Measurements from ENCODE around the gene TLL2.

TLL2 gene

GRCh38 chr10:96511044-96511945, 2.4 kb downstream of the TLL2 start:
- DNase-seq (ENCODE audit: insufficient read length, low spot score) (no peak), FAIRE-seq (peak; percentile 78)
- no peak for TF ChIP-seq SPI1 (IDR thresholded peaks at IDR 0.05; ENCODE audit: low read depth, low read length)
- TF ChIP-seq POLR2A (IDR thresholded peaks at IDR 0.05; ENCODE audit: low read depth, low read length), result no peak
- TF ChIP-seq PAX5 (IDR thresholded peaks at IDR 0.05; ENCODE audit: insufficient read depth, low read length, severe bottlenecking), result no peak
- TF ChIP-seq TAF1 (IDR thresholded peaks at IDR 0.05; ENCODE audit: low read depth, low read length), result no peak

- no peak for TF ChIP-seq SPI1 (IDR thresholded peaks at IDR 0.05; ENCODE audit: low read depth, low read length)
- TF ChIP-seq TAF1 (IDR thresholded peaks at IDR 0.05; ENCODE audit: low read depth, low read length), result no peak
- no peak for TF ChIP-seq POLR2A (IDR thresholded peaks at IDR 0.05; ENCODE audit: low read depth, low read length)
- no peak for TF ChIP-seq PAX5 (IDR thresholded peaks at IDR 0.05; ENCODE audit: insufficient read depth, low read length, severe bottlenecking)
- TF ChIP-seq POLR2AphosphoS5 (IDR thresholded peaks at IDR 0.05; ENCODE audit: low read depth, low read length), result no peak
- TF ChIP-seq POU2F2 (IDR thresholded peaks at IDR 0.05; ENCODE audit: low read depth, low read length), result no peak
- DNase-seq (ENCODE audit: insufficient read length, low spot score) (no peak), FAIRE-seq (no peak)
These were observed 4.6 kb downstream of the TLL2 start for GRCh38 chr10:96509017-96509641.

GRCh38 chr10:96507044-96507443, 6.7 kb downstream of the TLL2 start:
- DNase-seq (ENCODE audit: insufficient read length, low spot score), result no peak
- FAIRE-seq, result no peak
- TF ChIP-seq POU2F2 (IDR thresholded peaks at IDR 0.05; ENCODE audit: low read depth, low read length) (no peak), POLR2A (IDR thresholded peaks at IDR 0.05; ENCODE audit: low read depth, low read length) (no peak), TAF1 (IDR thresholded peaks at IDR 0.05; ENCODE audit: low read depth, low read length) (no peak)

GRCh38 chr10:96505150-96506136, 8.3 kb downstream of the TLL2 start:
- TF ChIP-seq PAX5 (IDR thresholded peaks at IDR 0.05; ENCODE audit: insufficient read depth, low read length, severe bottlenecking), result no peak
- no peak for TF ChIP-seq POLR2A (IDR thresholded peaks at IDR 0.05; ENCODE audit: low read depth, low read length)
- no peak for TF ChIP-seq SPI1 (IDR thresholded peaks at IDR 0.05; ENCODE audit: low read depth, low read length)
- TF ChIP-seq TAF1 (IDR thresholded peaks at IDR 0.05; ENCODE audit: low read depth, low read length), result no peak
- no peak for TF ChIP-seq POLR2AphosphoS5 (IDR thresholded peaks at IDR 0.05; ENCODE audit: low read depth, low read length)
- FAIRE-seq (peak; percentile 20), DNase-seq (ENCODE audit: insufficient read length, low spot score) (no peak)

- DNase-seq (ENCODE audit: insufficient read length, low spot score) (no peak), FAIRE-seq (no peak)
- TF ChIP-seq SPI1 (IDR thresholded peaks at IDR 0.05; ENCODE audit: low read depth, low read length) (no peak), POU2F2 (IDR thresholded peaks at IDR 0.05; ENCODE audit: low read depth, low read length) (no peak), POLR2A (IDR thresholded peaks at IDR 0.05; ENCODE audit: low read depth, low read length) (no peak), TAF1 (IDR thresholded peaks at IDR 0.05; ENCODE audit: low read depth, low read length) (no peak)
These were observed 11.0 kb downstream of the TLL2 start for GRCh38 chr10:96502561-96503282.

GRCh38 chr10:96501985-96502384, 11.7 kb downstream of the TLL2 start:
- FAIRE-seq (no peak), DNase-seq (ENCODE audit: insufficient read length, low spot score) (no peak)
- TF ChIP-seq POLR2AphosphoS5 (IDR thresholded peaks at IDR 0.05; ENCODE audit: low read depth, low read length), result no peak
- TF ChIP-seq PAX5 (IDR thresholded peaks at IDR 0.05; ENCODE audit: insufficient read depth, low read length, severe bottlenecking), result no peak
- no peak for TF ChIP-seq POU2F2 (IDR thresholded peaks at IDR 0.05; ENCODE audit: low read depth, low read length)
- TF ChIP-seq POLR2A (IDR thresholded peaks at IDR 0.05; ENCODE audit: low read depth, low read length), result no peak
- TF ChIP-seq TAF1 (IDR thresholded peaks at IDR 0.05; ENCODE audit: low read depth, low read length), result no peak
- TF ChIP-seq SPI1 (IDR thresholded peaks at IDR 0.05; ENCODE audit: low read depth, low read length), result no peak

GRCh38 chr10:96500519-96500918, 13.2 kb downstream of the TLL2 start:
- DNase-seq (ENCODE audit: insufficient read length, low spot score), result no peak
- no peak for FAIRE-seq
- TF ChIP-seq POLR2A (IDR thresholded peaks at IDR 0.05; ENCODE audit: low read depth, low read length), result no peak
- TF ChIP-seq SPI1 (IDR thresholded peaks at IDR 0.05; ENCODE audit: low read depth, low read length), result no peak
- no peak for TF ChIP-seq POU2F2 (IDR thresholded peaks at IDR 0.05; ENCODE audit: low read depth, low read length)
- no peak for TF ChIP-seq PAX5 (IDR thresholded peaks at IDR 0.05; ENCODE audit: insufficient read depth, low read length, severe bottlenecking)
- no peak for TF ChIP-seq POLR2AphosphoS5 (IDR thresholded peaks at IDR 0.05; ENCODE audit: low read depth, low read length)
- TF ChIP-seq TAF1 (IDR thresholded peaks at IDR 0.05; ENCODE audit: low read depth, low read length), result no peak

- DNase-seq (ENCODE audit: insufficient read length, low spot score) (no peak), FAIRE-seq (no peak)
- TF ChIP-seq POLR2AphosphoS5 (IDR thresholded peaks at IDR 0.05; ENCODE audit: low read depth, low read length), result no peak
- no peak for TF ChIP-seq SPI1 (IDR thresholded peaks at IDR 0.05; ENCODE audit: low read depth, low read length)
- TF ChIP-seq PAX5 (IDR thresholded peaks at IDR 0.05; ENCODE audit: insufficient read depth, low read length, severe bottlenecking), result no peak
- no peak for TF ChIP-seq POU2F2 (IDR thresholded peaks at IDR 0.05; ENCODE audit: low read depth, low read length)
- no peak for TF ChIP-seq POLR2A (IDR thresholded peaks at IDR 0.05; ENCODE audit: low read depth, low read length)
- TF ChIP-seq TAF1 (IDR thresholded peaks at IDR 0.05; ENCODE audit: low read depth, low read length), result no peak
These were observed 13.7 kb downstream of the TLL2 start for GRCh38 chr10:96500050-96500449.
